DND-41 (cell line): ENCODE measurements around the gene LRIG3.

Source experiments
- ATAC-seq: fragments of 200-7000 bp; cut with Tn5 transposase; 3 replicates; pipeline ENCODE4 v1.9.1; 2021; ENCODE audit warnings: low read depth; ENCODE audit not compliant: insufficient read depth
- DNase-seq: peaks from one replicate; pipeline ENCODE4 v3.0.0-alpha.2; 2020
- H2AFZ ChIP-seq: 2 replicates; pipeline ENCODE4 v1.6.0; 2012; ENCODE audit warnings: low read depth, low read length
- H3K27ac ChIP-seq: 2 replicates; pipeline ENCODE4 v1.5.1; 2012; ENCODE audit warnings: low read length, inconsistent platforms
- H3K27me3 ChIP-seq: fragments of 200-600 bp; sonication (generic); 2 replicates; pipeline ENCODE4 v1.6.0; 2012; ENCODE audit warnings: low read length, mild to moderate bottlenecking, inconsistent platforms; ENCODE audit not compliant: insufficient read depth, poor library complexity
- H3K36me3 ChIP-seq: 2 replicates; pipeline ENCODE4 v1.5.1; 2012; ENCODE audit warnings: low read length, inconsistent platforms; ENCODE audit not compliant: insufficient read depth
- H3K4me1 ChIP-seq: 2 replicates; pipeline ENCODE4 v1.5.1; 2012; ENCODE audit warnings: mild to moderate bottlenecking, low read length; ENCODE audit not compliant: insufficient read depth
- H3K4me2 ChIP-seq: 2 replicates; pipeline ENCODE4 v1.6.0; 2012; ENCODE audit warnings: mild to moderate bottlenecking, moderate library complexity, low read length, inconsistent platforms; ENCODE audit not compliant: insufficient read depth
- H3K4me3 ChIP-seq, 2 experiments: fragments of 200-600 bp in 1 of 2; shearing (Covaris generic) in 1 of 2; 2 replicates each; pipeline ENCODE4 v1.5.1; 2012 to 2016; ENCODE audit warnings: inconsistent platforms in 2 of 2, low read length in 2 of 2, mild to moderate bottlenecking in 2 of 2, low read depth in 1 of 2, moderate library complexity in 1 of 2
- H3K79me2 ChIP-seq: 2 replicates; pipeline ENCODE4 v1.6.0; 2012; ENCODE audit warnings: low read length, inconsistent platforms; ENCODE audit not compliant: insufficient read depth
- H3K9ac ChIP-seq: 2 replicates; pipeline ENCODE4 v1.6.0; 2012; ENCODE audit warnings: low read depth, mild to moderate bottlenecking, inconsistent platforms, low read length, moderate library complexity
- H3K9me3 ChIP-seq: 2 replicates; pipeline ENCODE4 v1.5.1; 2012; ENCODE audit warnings: low read length, moderate library complexity, mild to moderate bottlenecking, inconsistent platforms; ENCODE audit not compliant: insufficient read depth, severe bottlenecking
- H4K20me1 ChIP-seq: 2 replicates; pipeline ENCODE4 v1.6.0; 2012; ENCODE audit warnings: low read length; ENCODE audit not compliant: insufficient read depth
- CTCF ChIP-seq: IDR thresholded peaks from 2 replicates; pipeline ENCODE4 v1.5.1; 2012; ENCODE audit warnings: borderline replicate concordance, low read length, moderate library complexity, mild to moderate bottlenecking; ENCODE audit not compliant: poor library complexity, severe bottlenecking; ENCODE audit errors: extremely low read depth
- EZH2 ChIP-seq: IDR thresholded peaks from 3 replicates; pipeline ENCODE4 v1.6.1; 2012; ENCODE audit warnings: borderline replicate concordance, low read depth, mild to moderate bottlenecking, moderate library complexity, low read length, inconsistent platforms; ENCODE audit not compliant: severe bottlenecking

LRIG3 gene

DNA sequence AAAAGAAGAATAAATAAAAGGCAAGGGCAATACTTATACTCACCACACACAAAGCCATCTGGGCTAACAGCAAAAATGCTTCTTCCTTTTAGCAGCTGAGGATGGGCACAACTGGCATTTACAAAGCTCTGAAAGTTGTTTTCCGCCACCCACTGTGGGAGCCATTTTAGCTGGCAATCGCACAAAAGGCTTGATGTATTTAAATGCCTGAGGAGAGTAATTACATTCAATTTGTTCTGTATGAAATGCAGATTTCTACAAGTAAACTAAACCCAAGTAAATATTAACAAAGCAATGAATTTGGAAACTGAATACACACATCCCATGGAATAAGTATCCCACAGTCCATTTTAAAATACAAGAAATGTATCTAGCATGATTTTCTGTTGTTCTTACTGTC, 37.5 kb downstream of the LRIG3 start:
- Histone ChIP-seq H3K27ac (no peak overlapping the region), H3K4me2 (no peak overlapping the region), H3K36me3 (no peaks in the 10 kb centered on the region), H3K9me3 (no peaks in the 10 kb centered on the region), H3K27me3 (no peaks in the 10 kb centered on the region), H3K4me3 (no peak overlapping the region), H2AFZ (no peak overlapping the region), H4K20me1 (no peaks in the 10 kb centered on the region), H3K79me2 (no peaks in the 10 kb centered on the region), H3K4me1 (no peaks in the 10 kb centered on the region), H3K9ac (no peak overlapping the region)
- DNase-seq: no peak
- TF ChIP-seq EZH2 (no peak), CTCF (no peak)
- no peak for ATAC-seq

DNA sequence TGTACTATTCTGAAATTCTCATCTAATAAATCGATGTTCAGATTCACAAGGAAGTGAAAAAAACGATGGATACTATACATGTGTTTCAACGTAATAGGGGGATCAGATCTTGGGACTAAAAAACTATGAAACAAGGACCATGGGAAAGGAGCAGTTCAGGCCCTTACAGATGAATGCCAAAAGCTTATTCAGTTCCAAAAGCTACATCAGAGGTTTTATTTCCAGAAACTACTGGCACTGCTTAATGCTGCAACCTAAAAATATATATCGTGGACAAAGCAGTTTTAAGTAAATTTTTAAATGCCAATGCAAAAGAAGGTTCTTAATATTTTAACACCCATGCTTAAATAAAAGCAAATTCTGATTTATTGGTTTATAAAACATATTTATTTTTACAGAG, 38.5 kb downstream of the LRIG3 start:
- DNase-seq: no peak
- Histone ChIP-seq H3K4me2 (no peak overlapping the region), H2AFZ (no peak overlapping the region), H4K20me1 (no peaks in the 10 kb centered on the region), H3K27me3 (no peaks in the 10 kb centered on the region), H3K4me1 (no peaks in the 10 kb centered on the region), H3K27ac (no peak overlapping the region), H3K4me3 (no peak overlapping the region), H3K9ac (no peak overlapping the region), H3K79me2 (no peaks in the 10 kb centered on the region), H3K9me3 (no peaks in the 10 kb centered on the region), H3K36me3 (no peaks in the 10 kb centered on the region)
- TF ChIP-seq EZH2 (no peak), CTCF (no peak)
- no peak for ATAC-seq

GRCh38 chr12:58880639-58881038, 39.7 kb downstream of the LRIG3 start:
- H3K79me2 ChIP-seq: no peaks in the 10 kb centered on the region
- H3K4me3 ChIP-seq: no peak overlapping the region
- H3K27ac ChIP-seq: no peak overlapping the region
- no peak for DNase-seq
- no peak overlapping the region for H2AFZ ChIP-seq
- ATAC-seq: no peak
- no peaks in the 10 kb centered on the region for H3K9me3 ChIP-seq
- H3K4me2 ChIP-seq: no peak overlapping the region
- TF ChIP-seq CTCF (no peak), EZH2 (no peak)
- no peaks in the 10 kb centered on the region for H4K20me1 ChIP-seq
- H3K27me3 ChIP-seq: no peaks in the 10 kb centered on the region
- H3K4me1 ChIP-seq: no peaks in the 10 kb centered on the region
- no peaks in the 10 kb centered on the region for H3K36me3 ChIP-seq
- H3K9ac ChIP-seq: no peak overlapping the region

DNA sequence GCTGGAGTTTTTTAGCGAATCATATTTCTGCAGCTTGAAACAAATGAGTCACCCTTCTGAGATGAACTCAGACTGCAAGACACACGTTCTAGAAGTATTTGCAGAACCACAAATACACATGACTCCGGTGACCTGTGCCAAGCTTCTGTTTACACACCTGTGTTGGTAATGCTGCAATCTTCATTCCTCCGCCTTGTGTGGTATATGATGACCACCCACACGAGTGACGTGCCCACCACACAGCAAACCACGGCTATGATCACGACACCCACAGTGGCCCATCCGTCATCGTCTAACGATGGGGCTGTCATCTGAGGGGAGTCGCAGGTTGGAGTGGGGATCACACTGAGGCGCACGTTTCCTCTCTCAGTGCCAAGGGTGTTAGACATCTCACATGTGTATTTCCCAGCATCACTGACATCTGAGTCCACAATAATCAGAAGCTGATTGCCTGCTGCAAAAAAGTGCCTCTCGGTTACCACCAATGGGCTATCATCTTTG, 43.0 kb downstream of the LRIG3 start:
- DNase-seq: no peak
- no peak overlapping the region for H3K4me2 ChIP-seq
- no peak overlapping the region for H3K9ac ChIP-seq

More for the DNA sequence above, 43.0 kb downstream of the LRIG3 start:
- no peak overlapping the region for H2AFZ ChIP-seq
- no peak overlapping the region for H3K4me3 ChIP-seq
- TF ChIP-seq CTCF (no peak), EZH2 (no peak)
- no peaks in the 10 kb centered on the region for H4K20me1 ChIP-seq
- no peaks in the 10 kb centered on the region for H3K79me2 ChIP-seq
- no peaks in the 10 kb centered on the region for H3K36me3 ChIP-seq
- H3K9me3 ChIP-seq: no peaks in the 10 kb centered on the region
- no peaks in the 10 kb centered on the region for H3K27me3 ChIP-seq
- no peaks in the 10 kb centered on the region for H3K4me1 ChIP-seq
- ATAC-seq: no peak
- no peak overlapping the region for H3K27ac ChIP-seq
